ENCODE measurements around the gene ZMYND12.

Gene ZMYND12

GRCh38 chr1:42432714-42433113, 23.1 kb downstream of the ZMYND12 start:
- TF ChIP-seq, protein P1, sequence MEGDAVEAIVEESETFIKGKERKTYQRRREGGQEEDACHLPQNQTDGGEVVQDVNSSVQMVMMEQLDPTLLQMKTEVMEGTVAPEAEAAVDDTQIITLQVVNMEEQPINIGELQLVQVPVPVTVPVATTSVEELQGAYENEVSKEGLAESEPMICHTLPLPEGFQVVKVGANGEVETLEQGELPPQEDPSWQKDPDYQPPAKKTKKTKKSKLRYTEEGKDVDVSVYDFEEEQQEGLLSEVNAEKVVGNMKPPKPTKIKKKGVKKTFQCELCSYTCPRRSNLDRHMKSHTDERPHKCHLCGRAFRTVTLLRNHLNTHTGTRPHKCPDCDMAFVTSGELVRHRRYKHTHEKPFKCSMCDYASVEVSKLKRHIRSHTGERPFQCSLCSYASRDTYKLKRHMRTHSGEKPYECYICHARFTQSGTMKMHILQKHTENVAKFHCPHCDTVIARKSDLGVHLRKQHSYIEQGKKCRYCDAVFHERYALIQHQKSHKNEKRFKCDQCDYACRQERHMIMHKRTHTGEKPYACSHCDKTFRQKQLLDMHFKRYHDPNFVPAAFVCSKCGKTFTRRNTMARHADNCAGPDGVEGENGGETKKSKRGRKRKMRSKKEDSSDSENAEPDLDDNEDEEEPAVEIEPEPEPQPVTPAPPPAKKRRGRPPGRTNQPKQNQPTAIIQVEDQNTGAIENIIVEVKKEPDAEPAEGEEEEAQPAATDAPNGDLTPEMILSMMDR (IDR thresholded peaks at IDR 0.05; ENCODE audit: insufficient read depth, low read length, missing control alignments): no peak
- no peak for DNase-seq (ENCODE audit: low read depth, low spot score)
- H3K4me3 ChIP-seq (ENCODE audit: low read depth, low read length): no peak overlapping the region
- CTCF ChIA-PET: no interaction called here
- POLR2A ChIA-PET: no interaction called here

GRCh38 chr1:42431514-42431913, 24.3 kb downstream of the ZMYND12 start:
- ChIA-PET POLR2A (no interaction called here), CTCF (interaction anchor here (1.5 kb wide), 1 partner anchor 9 kb away, joined by 3 read pairs; no protein-coding TSS in a partner anchor)
- TF ChIP-seq, protein P1 (IDR thresholded peaks at IDR 0.05; ENCODE audit: insufficient read depth, low read length, missing control alignments): no peak
- DNase-seq (ENCODE audit: low read depth, low spot score): no peak
- H3K4me3 ChIP-seq (ENCODE audit: low read depth, low read length): no peak overlapping the region

DNA sequence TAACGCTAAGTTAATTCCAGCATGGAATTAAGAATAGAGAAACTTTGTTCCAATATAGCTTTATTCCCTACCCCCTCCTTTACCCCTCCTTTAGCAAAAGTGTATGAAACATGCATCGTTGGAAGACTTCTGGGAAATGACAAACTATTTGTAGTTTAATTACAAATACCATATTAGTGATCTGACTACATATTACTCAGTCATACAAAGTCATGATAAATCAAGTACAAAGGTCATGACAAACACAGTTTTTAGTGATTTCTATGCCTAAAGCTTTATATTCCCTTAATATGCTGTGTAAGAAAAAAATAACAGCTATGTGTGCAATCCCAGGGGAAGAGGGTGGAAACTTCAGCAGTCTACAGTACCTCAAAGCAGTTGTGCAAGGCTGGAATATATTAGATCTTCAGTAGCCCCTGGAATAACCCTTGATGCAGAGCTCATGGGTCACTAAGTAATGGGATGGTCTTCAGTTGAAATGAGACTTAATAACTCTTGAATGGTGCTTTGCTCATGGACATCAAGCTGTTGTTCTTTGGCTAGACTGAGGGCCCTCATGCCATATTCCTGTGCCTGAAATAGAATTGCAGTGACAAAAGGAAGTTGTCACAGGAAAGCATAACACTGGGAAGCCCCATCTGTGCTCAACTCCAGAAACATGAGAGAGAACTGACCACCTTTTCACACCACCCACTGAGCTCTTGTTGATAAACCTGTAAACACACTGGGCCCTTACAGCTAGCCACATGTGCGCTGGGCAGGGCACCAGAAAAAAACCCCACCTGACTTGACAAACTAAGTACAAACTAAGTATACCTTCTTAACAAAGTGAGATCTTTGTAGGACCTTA, 25.3 kb downstream of the ZMYND12 start:
- CTCF ChIA-PET: interaction anchor here (1.5 kb wide), 1 partner anchor 10 kb away, joined by 3 read pairs; no protein-coding TSS in a partner anchor
- POLR2A ChIA-PET: interaction anchor here (0.5 kb wide), 1 partner anchor 579 kb away, joined by 5 read pairs; no protein-coding TSS in a partner anchor
- no peak overlapping the region for H3K4me3 ChIP-seq (ENCODE audit: low read depth, low read length)
- no peak for DNase-seq (ENCODE audit: low read depth, low spot score)
- TF ChIP-seq, protein P1 (IDR thresholded peaks at IDR 0.05; ENCODE audit: insufficient read depth, low read length, missing control alignments): no peak

GRCh38 chr1:42429603-42430002, 26.2 kb downstream of the ZMYND12 start:
- ChIA-PET POLR2A (interaction anchor here (0.5 kb wide), 1 partner anchor 578 kb away, joined by 5 read pairs; no protein-coding TSS in a partner anchor), CTCF (no interaction called here)
- TF ChIP-seq, protein P1 (IDR thresholded peaks at IDR 0.05; ENCODE audit: insufficient read depth, low read length, missing control alignments): no peak
- no peak overlapping the region for H3K4me3 ChIP-seq (ENCODE audit: low read depth, low read length)
- DNase-seq (ENCODE audit: low read depth, low spot score): no peak

DNA sequence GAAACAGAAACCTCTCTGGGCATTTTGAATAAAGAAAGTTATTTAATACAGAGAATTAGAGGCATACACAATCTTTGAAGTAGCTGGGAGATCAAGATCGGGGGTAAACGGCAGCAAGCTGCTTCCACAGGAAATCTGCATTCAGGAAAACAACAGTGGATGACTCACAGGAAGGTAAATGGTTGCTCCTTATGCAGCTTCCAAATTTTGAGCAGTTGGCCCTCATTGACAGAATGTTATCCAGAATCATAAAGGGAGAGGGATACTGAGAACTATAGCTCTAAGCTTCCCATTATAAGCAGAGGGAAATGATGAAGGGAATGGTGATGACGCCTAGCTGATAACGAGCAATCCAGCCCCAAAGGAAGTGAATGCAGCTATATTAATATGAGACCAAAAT, 28.6 kb downstream of the ZMYND12 start:
- TF ChIP-seq, protein P1 (IDR thresholded peaks at IDR 0.05; ENCODE audit: insufficient read depth, low read length, missing control alignments): no peak
- POLR2A ChIA-PET: no interaction called here
- no peak for DNase-seq (ENCODE audit: low read depth, low spot score)
- H3K4me3 ChIP-seq (ENCODE audit: low read depth, low read length): no peak overlapping the region
- CTCF ChIA-PET: interaction anchor here (0.7 kb wide), 1 partner anchor 83 kb away, joined by 3 read pairs; no protein-coding TSS in a partner anchor

- CTCF ChIA-PET: no interaction called here
- POLR2A ChIA-PET: interaction anchor here (0.7 kb wide), 1 partner anchor 33 kb away, joined by 4 read pairs; no protein-coding TSS in a partner anchor
- H3K4me3 ChIP-seq (ENCODE audit: low read depth, low read length): no peak overlapping the region
- no peak for DNase-seq (ENCODE audit: low read depth, low spot score)
- TF ChIP-seq, protein P1 (IDR thresholded peaks at IDR 0.05; ENCODE audit: insufficient read depth, low read length, missing control alignments): no peak
These were observed 31.6 kb downstream of the ZMYND12 start for GRCh38 chr1:42424201-42424600.
